Ectodermal cell (in vitro differentiated cells): Measurements from ENCODE around the gene TMEM51.
"Not testable (repeated sequence)": the region's sequence is repeated elsewhere in the genome, so short reads cannot be mapped to it uniquely, and the experiment has no call there.

Source experiments
- H3K27ac ChIP-seq: 2 replicates; pipeline ENCODE4 v1.7.0; 2013; ENCODE audit warnings: mild to moderate bottlenecking, low read depth, low read length; ENCODE audit not compliant: insufficient read depth, poor library complexity, severe bottlenecking
- H3K27me3 ChIP-seq: 2 replicates; pipeline ENCODE4 v1.7.0; 2013; ENCODE audit warnings: mild to moderate bottlenecking, low read length; ENCODE audit not compliant: insufficient read depth, control insufficient read depth, poor library complexity, severe bottlenecking
- H3K36me3 ChIP-seq: one replicate; pipeline ENCODE4 v1.7.0; 2013; ENCODE audit warnings: low read length; ENCODE audit not compliant: control insufficient read depth, insufficient read depth
- H3K4me1 ChIP-seq: one replicate; pipeline ENCODE4 v1.7.0; 2013; ENCODE audit warnings: low read length; ENCODE audit not compliant: control insufficient read depth, insufficient read depth
- H3K4me3 ChIP-seq: 2 replicates; pipeline ENCODE4 v1.7.0; 2013; ENCODE audit warnings: low read depth, low read length, control low read depth; ENCODE audit not compliant: insufficient read depth
- H3K9me3 ChIP-seq: 2 replicates; pipeline ENCODE4 v1.7.0; 2013; ENCODE audit warnings: mild to moderate bottlenecking, low read length, moderate library complexity; ENCODE audit not compliant: control insufficient read depth
- WGBS, 2 experiments: methylation state at CpG; one replicate each; pipeline ENCODE4 v1.1.7; 2013; ENCODE audit warnings: missing lambda C conversion rate in 2 of 2; 5-methylcytosine and 5-hydroxymethylcytosine counted together

The TMEM51 gene

DNA sequence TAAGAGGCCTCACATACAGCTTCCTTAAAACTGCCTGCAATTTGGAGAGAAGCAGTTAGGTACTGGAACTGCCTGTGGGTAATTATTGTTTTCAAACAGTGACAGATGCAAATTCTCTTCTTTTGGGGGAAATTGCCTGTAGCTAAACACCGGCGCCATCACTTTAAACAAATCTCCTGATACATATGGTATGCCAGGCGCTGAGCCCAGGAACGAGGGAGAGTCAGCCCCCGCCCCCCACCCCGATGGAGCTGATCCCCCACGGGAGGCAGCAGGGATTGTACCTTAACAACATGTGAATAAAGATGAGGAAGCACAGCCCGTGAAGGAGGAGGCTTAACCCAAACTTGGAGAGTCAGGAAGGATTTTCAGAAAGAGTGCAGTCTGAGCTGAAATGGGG is 7.1 kb downstream of the TMEM51 start:
- Histone ChIP-seq H3K27me3 (no peaks in the 10 kb centered on the region), H3K36me3 (no peaks in the 10 kb centered on the region), H3K4me3 (no peak overlapping the region), H3K27ac (no peak overlapping the region), H3K4me1 (no peaks in the 10 kb centered on the region), H3K9me3 (no peaks in the 10 kb centered on the region)
- 66 to 67% methylated on average over 8 of the region's 8 CpGs for WGBS, 2 experiments

GRCh38 chr1:15167386-15167785 is 13.8 kb downstream of the TMEM51 start:
- H3K36me3 ChIP-seq = no peaks in the 10 kb centered on the region
- no peaks in the 10 kb centered on the region for H3K9me3 ChIP-seq
- 75 to 88% methylated on average over 1 to 3 of the region's 3 CpGs for WGBS, 2 experiments
- no peak overlapping the region for H3K4me3 ChIP-seq
- H3K27me3 ChIP-seq = no peaks in the 10 kb centered on the region
- no peaks in the 10 kb centered on the region for H3K4me1 ChIP-seq
- no peak overlapping the region for H3K27ac ChIP-seq

GRCh38 chr1:15168479-15168878 is 14.9 kb downstream of the TMEM51 start:
- no peaks in the 10 kb centered on the region for H3K4me1 ChIP-seq
- no peak overlapping the region for H3K27ac ChIP-seq
- WGBS, 2 experiments = 82 to 86% methylated on average over 5 of the region's 5 CpGs

GRCh38 chr1:15170071-15170470 is 16.5 kb downstream of the TMEM51 start:
- no peaks in the 10 kb centered on the region for H3K36me3 ChIP-seq
- no peaks in the 10 kb centered on the region for H3K9me3 ChIP-seq
- no peaks in the 10 kb centered on the region for H3K4me1 ChIP-seq
- H3K27me3 ChIP-seq = no peaks in the 10 kb centered on the region
- H3K4me3 ChIP-seq = no peak overlapping the region
- WGBS, 2 experiments = 95% methylated on average over 7 of the region's 7 CpGs
- H3K27ac ChIP-seq = no peak overlapping the region

More at GRCh38 chr1:15168479-15168878, 14.9 kb downstream of the TMEM51 start:
- Histone ChIP-seq H3K9me3 (no peaks in the 10 kb centered on the region), H3K36me3 (no peaks in the 10 kb centered on the region), H3K27me3 (no peaks in the 10 kb centered on the region), H3K4me3 (no peak overlapping the region)

GRCh38 chr1:15171271-15171908 is 17.8 kb downstream of the TMEM51 start:
- WGBS, 2 experiments = 83 to 87% methylated on average over 15 of the region's 15 CpGs
- Histone ChIP-seq H3K27me3 (no peaks in the 10 kb centered on the region), H3K4me1 (no peaks in the 10 kb centered on the region), H3K9me3 (no peaks in the 10 kb centered on the region), H3K36me3 (no peaks in the 10 kb centered on the region), H3K4me3 (no peak overlapping the region), H3K27ac (no peak overlapping the region)

- H3K27me3 ChIP-seq = no peaks in the 10 kb centered on the region
- H3K36me3 ChIP-seq = no peaks in the 10 kb centered on the region
- 82 to 85% methylated on average over 16 of the region's 16 CpGs for WGBS, 2 experiments
- H3K27ac ChIP-seq = no peak overlapping the region
- no peaks in the 10 kb centered on the region for H3K4me1 ChIP-seq
- H3K4me3 ChIP-seq = no peak overlapping the region
- no peaks in the 10 kb centered on the region for H3K9me3 ChIP-seq
These were observed 19.1 kb downstream of the TMEM51 start for GRCh38 chr1:15172405-15173259.

DNA sequence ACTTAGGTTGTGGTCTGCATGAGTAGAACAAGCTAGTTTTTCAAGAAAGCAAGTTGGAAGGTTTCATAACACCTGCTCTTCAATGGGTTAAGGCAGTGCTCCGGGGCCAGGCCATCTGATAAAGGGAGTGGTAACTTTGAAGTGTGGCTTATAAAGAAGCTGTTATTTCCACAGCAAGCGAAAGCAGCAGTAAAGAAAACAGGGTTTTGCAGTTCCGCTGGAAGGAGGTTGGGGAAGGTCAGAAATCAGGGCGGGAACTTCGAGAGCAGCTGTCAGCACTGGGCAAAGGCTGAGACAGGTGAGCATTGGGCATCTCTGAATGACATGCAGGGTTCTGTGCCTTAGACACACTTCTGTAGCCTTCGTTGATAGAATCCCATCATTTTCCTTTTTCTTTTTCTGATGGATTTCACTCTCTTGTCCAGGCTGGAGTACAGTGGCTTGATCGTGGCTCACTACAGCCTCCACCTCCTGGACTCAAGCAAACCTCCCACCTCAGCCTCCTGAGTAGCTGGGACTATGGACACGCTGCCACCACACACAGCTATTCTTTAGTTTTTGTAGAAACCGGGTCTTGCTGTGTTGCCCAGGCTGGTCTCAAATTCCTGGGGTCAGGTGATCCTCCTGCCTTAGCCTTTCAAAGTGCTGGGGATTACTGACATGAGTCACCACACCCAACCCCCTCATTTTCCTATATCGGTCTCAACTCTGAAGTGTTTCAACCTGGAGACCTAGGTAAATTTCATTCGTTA is 20.5 kb downstream of the TMEM51 start:
- Histone ChIP-seq H3K27me3 (no peaks in the 10 kb centered on the region), H3K9me3 (no peaks in the 10 kb centered on the region), H3K4me1 (no peaks in the 10 kb centered on the region), H3K4me3 (no peak overlapping the region), H3K36me3 (no peaks in the 10 kb centered on the region), H3K27ac (no peak overlapping the region)
- WGBS, 2 experiments = 88 to 92% methylated on average over 10 to 11 of the region's 11 CpGs

- Histone ChIP-seq H3K27ac (no peak overlapping the region), H3K27me3 (no peaks in the 10 kb centered on the region), H3K36me3 (no peaks in the 10 kb centered on the region), H3K9me3 (no peaks in the 10 kb centered on the region), H3K4me3 (no peak overlapping the region), H3K4me1 (no peaks in the 10 kb centered on the region)
- 78 to 81% methylated on average over 3 of the region's 3 CpGs for WGBS, 2 experiments
These were observed 21.1 kb downstream of the TMEM51 start for GRCh38 chr1:15174615-15174983.

GRCh38 chr1:15175324-15176094 is 22.0 kb downstream of the TMEM51 start:
- 88 to 94% methylated on average over 5 to 6 of the region's 6 CpGs for WGBS, 2 experiments
- not testable (repeated sequence) for H3K27ac ChIP-seq, H3K36me3 ChIP-seq, H3K9me3 ChIP-seq, H3K27me3 ChIP-seq, H3K4me1 ChIP-seq, H3K4me3 ChIP-seq
